ENCODE measurements around the gene ZNF408. TPM values are rescaled to one million over a fixed set of nuclear protein-coding genes. Genes with fewer than 3 reads are reported as not detected.

The ZNF408 gene
- total and polyA plus RNA-seq, 2 of the 13 experiments (the other 11 are each of a cell fraction or from before 2014, with no cell fraction given): 11.2 to 12.5 TPM

- no peak for TF ChIP-seq ZNF407 (CRISPR knock-in tag; IDR thresholded peaks at IDR 0.05; ENCODE audit: not compliant biosample characterization)
- TF ChIP-seq ZNF772 (CRISPR knock-in tag; IDR thresholded peaks at IDR 0.05): no peak
- no peak for TF ChIP-seq DMTF1 (CRISPR knock-in tag; IDR thresholded peaks at IDR 0.05)
- no peak for TF ChIP-seq ESRRA (CRISPR knock-in tag; IDR thresholded peaks at IDR 0.05; ENCODE audit: low read depth)
- 0 out of 2 replicates have a peak, but pooled peaks have one; percentile 22 for TF ChIP-seq ZNF574 (CRISPR knock-in tag; IDR thresholded peaks at IDR 0.05)
- no peak for TF ChIP-seq CSRNP2 (CRISPR knock-in tag; conservative IDR thresholded peaks at IDR 0.05; ENCODE audit: low read depth)
- no peak for TF ChIP-seq GLI4 (CRISPR knock-in tag; IDR thresholded peaks at IDR 0.05; ENCODE audit: borderline replicate concordance)
- no peak for TF ChIP-seq FOXO1 (CRISPR knock-in tag; IDR thresholded peaks at IDR 0.05)
- no peak for TF ChIP-seq KAT2B (IDR thresholded peaks at IDR 0.05; ENCODE audit: borderline replicate concordance, low read depth, low read length)
- TF ChIP-seq PRDM4 (CRISPR knock-in tag; IDR thresholded peaks at IDR 0.05; ENCODE audit: borderline replicate concordance): no peak
Measured at GRCh38 chr11:46675288-46675851, 25.5 kb upstream of the ZNF408 start (continued).
